ENCODE measurements around the gene TMPRSS2. TPM values are rescaled to one million over a fixed set of nuclear protein-coding genes. Genes with fewer than 3 reads are reported as not detected.

TMPRSS2 gene
- total and polyA plus RNA-seq, 7 donors: 0.03 to 0.15 (median 0.10) TPM; not detected in 3

- TF ChIP-seq CTCF (IDR thresholded peaks at IDR 0.05): no peak
- intact Hi-C loops (cut with DNase I): no loop called here
- Histone ChIP-seq H3K9me3 (no peaks in the 10 kb centered on the region), H3K27me3 (ENCODE audit: insufficient read depth in 3 of 3, low read length in 2 of 3) (peaks cover 0 to 17% (median 0%) of the 10 kb centered on the region in 3 donors), H3K36me3 (ENCODE audit: insufficient read depth in 1 of 2, low read depth in 1 of 2) (no peaks in the 10 kb centered on the region), H3K27ac (no peak overlapping the region), H3K4me1 (no peaks in the 10 kb centered on the region), H3K4me3 (no peak overlapping the region)
- ATAC-seq: no peak
- DNase-seq: no peak
- 64 to 72% (median 71%) methylated on average over 3 of the region's 3 CpGs for WGBS, 3 donors
Observed at GRCh38 chr21:41547111-41547510, 39.2 kb upstream of the TMPRSS2 start.

GRCh38 chr21:41545500-41546359 is 37.8 kb upstream of the TMPRSS2 start:
- Histone ChIP-seq H3K36me3 (ENCODE audit: insufficient read depth in 1 of 2, low read depth in 1 of 2) (no peaks in the 10 kb centered on the region), H3K9me3 (no peaks in the 10 kb centered on the region), H3K4me1 (no peaks in the 10 kb centered on the region), H3K4me3 (no peak overlapping the region), H3K27ac (no peak overlapping the region), H3K27me3 (ENCODE audit: insufficient read depth in 3 of 3, low read length in 2 of 3) (peaks cover 0 to 19% (median 0%) of the 10 kb centered on the region in 3 donors)
- WGBS, 3 donors: 46 to 59% (median 53%) methylated on average over 7 of the region's 7 CpGs
- ATAC-seq: no peak
- intact Hi-C loops (cut with DNase I): no loop called here
- no peak for DNase-seq
- TF ChIP-seq CTCF (IDR thresholded peaks at IDR 0.05): no peak

GRCh38 chr21:41542727-41543126 is 34.8 kb upstream of the TMPRSS2 start:
- Histone ChIP-seq H3K36me3 (ENCODE audit: insufficient read depth in 1 of 2, low read depth in 1 of 2) (no peaks in the 10 kb centered on the region), H3K27ac (no peak overlapping the region), H3K4me1 (no peaks in the 10 kb centered on the region), H3K27me3 (ENCODE audit: insufficient read depth in 3 of 3, low read length in 2 of 3) (peaks cover 0 to 21% (median 2%) of the 10 kb centered on the region in 3 donors), H3K4me3 (no peak overlapping the region), H3K9me3 (no peaks in the 10 kb centered on the region)
- 83 to 93% (median 88%) methylated on average over 7 to 9 of the region's 9 CpGs for WGBS, 3 donors
- ATAC-seq (no peak), DNase-seq (no peak)
- intact Hi-C loops (cut with DNase I): no loop called here
- TF ChIP-seq CTCF (IDR thresholded peaks at IDR 0.05): no peak

- no peak for ATAC-seq
- DNase-seq: no peak
- intact Hi-C loops (cut with DNase I): no loop called here
- no peaks in the 10 kb centered on the region for H3K9me3 ChIP-seq
- H3K4me1 ChIP-seq: no peaks in the 10 kb centered on the region
- no peak for TF ChIP-seq CTCF (IDR thresholded peaks at IDR 0.05)
- H3K27me3 ChIP-seq (ENCODE audit: insufficient read depth in 3 of 3, low read length in 2 of 3): peaks cover 0 to 23% (median 4%) of the 10 kb centered on the region in 3 donors
- no peak overlapping the region for H3K27ac ChIP-seq
- 80 to 83% (median 82%) methylated on average over 8 of the region's 8 CpGs for WGBS, 3 donors
- H3K4me3 ChIP-seq: no peak overlapping the region
- H3K36me3 ChIP-seq (ENCODE audit: insufficient read depth in 1 of 2, low read depth in 1 of 2): no peaks in the 10 kb centered on the region
Observed at GRCh38 chr21:41537356-41537755, 29.4 kb upstream of the TMPRSS2 start.

- no peaks in the 10 kb centered on the region for H3K36me3 ChIP-seq (ENCODE audit: insufficient read depth in 1 of 2, low read depth in 1 of 2)
- no peaks in the 10 kb centered on the region for H3K4me1 ChIP-seq
- intact Hi-C loops (cut with DNase I): no loop called here
- DNase-seq: no peak
- no peak for ATAC-seq
- H3K27ac ChIP-seq: no peak overlapping the region
- no peak overlapping the region for H3K4me3 ChIP-seq
- no peaks in the 10 kb centered on the region for H3K9me3 ChIP-seq
- peaks cover 0 to 18% (median 4%) of the 10 kb centered on the region in 3 donors for H3K27me3 ChIP-seq (ENCODE audit: insufficient read depth in 3 of 3, low read length in 2 of 3)
- 48 to 57% (median 50%) methylated on average over 7 of the region's 7 CpGs for WGBS, 3 donors
- TF ChIP-seq CTCF (IDR thresholded peaks at IDR 0.05): no peak
Observed at GRCh38 chr21:41536827-41537103, 28.8 kb upstream of the TMPRSS2 start.

All from psoas muscle (tissue), 8 donors.